Osteoblast (primary cell): ENCODE measurements around the gene PID1. TPM values are rescaled to one million over a fixed set of nuclear protein-coding genes. Genes with fewer than 3 reads are reported as not detected.

Experiments
- DNase-seq: peaks from one replicate; pipeline ENCODE4 v3.0.0; 2011; ENCODE audit warnings: low spot score, mixed read lengths; ENCODE audit not compliant: insufficient read length; ENCODE audit errors: missing footprints
- H2AFZ ChIP-seq: 2 replicates; pipeline ENCODE4 v1.6.0; 2011; ENCODE audit warnings: mild to moderate bottlenecking, low read length
- H3K27ac ChIP-seq: 2 replicates; pipeline ENCODE4 v1.5.1; 2011; ENCODE audit warnings: mild to moderate bottlenecking, low read depth, low read length, moderate library complexity
- H3K27me3 ChIP-seq: 2 replicates; pipeline ENCODE4 v1.6.0; 2012; ENCODE audit warnings: mild to moderate bottlenecking, control low read depth, inconsistent platforms, low read length, moderate library complexity; ENCODE audit not compliant: insufficient read depth
- H3K36me3 ChIP-seq: 2 replicates; pipeline ENCODE4 v1.5.1; 2011; ENCODE audit warnings: mild to moderate bottlenecking, low read length, control low read depth, moderate library complexity; ENCODE audit not compliant: insufficient read depth
- H3K4me1 ChIP-seq: 2 replicates; pipeline ENCODE4 v1.5.1; 2011; ENCODE audit warnings: mild to moderate bottlenecking, low read length, control low read depth, moderate library complexity; ENCODE audit not compliant: insufficient read depth
- H3K4me2 ChIP-seq: 2 replicates; pipeline ENCODE4 v1.6.0; 2011; ENCODE audit warnings: mild to moderate bottlenecking, low read length; ENCODE audit not compliant: insufficient read depth
- H3K4me3 ChIP-seq: fragments of 200-600 bp; sonication (generic); 3 replicates; pipeline ENCODE4 v1.5.1; 2012; ENCODE audit warnings: mild to moderate bottlenecking, low read length, inconsistent platforms; ENCODE audit not compliant: insufficient read depth
- H3K79me2 ChIP-seq: 2 replicates; pipeline ENCODE4 v1.6.0; 2012; ENCODE audit warnings: mild to moderate bottlenecking, low read length, control low read depth, inconsistent platforms; ENCODE audit not compliant: insufficient read depth
- H3K9me3 ChIP-seq: 2 replicates; pipeline ENCODE4 v1.5.1; 2011; ENCODE audit warnings: low read depth, low read length, control low read depth
- H4K20me1 ChIP-seq: 2 replicates; pipeline ENCODE4 v1.6.0; 2012; ENCODE audit warnings: mild to moderate bottlenecking, low read length, control low read depth; ENCODE audit not compliant: insufficient read depth
- total RNA-seq: library from RNA; depleted of rRNA; stranded (reverse); fragments of >200 nt; gene quantifications from 2 replicates; pipeline ENCODE4 v1.2.3, GENCODE V29; 2012
- TF ChIP-seq, protein P1 (sequence below): IDR thresholded peaks from 2 replicates; pipeline ENCODE4 v1.5.1; 2011; ENCODE audit warnings: mild to moderate bottlenecking, low read depth, low read length, moderate library complexity; ENCODE audit errors: extremely low read depth

PID1 gene
- total RNA-seq, 1 donor = 9.8 TPM

DNA sequence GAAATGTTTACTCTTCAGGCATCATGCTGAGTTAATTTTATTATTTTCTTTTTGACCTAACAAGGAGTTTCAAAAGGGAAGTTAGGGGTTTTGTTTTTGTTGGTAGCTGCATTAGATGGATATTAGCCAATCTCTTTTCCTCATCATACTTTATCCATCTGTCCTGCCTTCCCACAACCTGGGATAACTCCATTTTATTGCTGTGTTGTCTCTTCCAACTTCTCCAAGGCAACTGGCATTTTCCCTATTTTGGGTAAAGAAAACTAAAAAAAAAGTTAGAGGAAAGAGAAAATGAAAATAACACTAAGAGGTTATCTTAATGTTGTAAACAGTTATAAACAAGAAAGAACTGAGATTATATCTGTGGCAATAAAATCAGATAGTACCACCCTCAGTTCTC is 147.0 kb downstream of the PID1 start:
- H3K27me3 ChIP-seq = no peaks in the 10 kb centered on the region
- H3K9me3 ChIP-seq = no peaks in the 10 kb centered on the region
- no peaks in the 10 kb centered on the region for H3K79me2 ChIP-seq
- H3K4me1 ChIP-seq = no peaks in the 10 kb centered on the region
- no peak overlapping the region for H3K4me2 ChIP-seq
- DNase-seq = no peak
- H3K4me3 ChIP-seq = no peak overlapping the region
- H3K27ac ChIP-seq = no peak overlapping the region
- no peak overlapping the region for H2AFZ ChIP-seq
- no peaks in the 10 kb centered on the region for H4K20me1 ChIP-seq
- TF ChIP-seq, protein P1, sequence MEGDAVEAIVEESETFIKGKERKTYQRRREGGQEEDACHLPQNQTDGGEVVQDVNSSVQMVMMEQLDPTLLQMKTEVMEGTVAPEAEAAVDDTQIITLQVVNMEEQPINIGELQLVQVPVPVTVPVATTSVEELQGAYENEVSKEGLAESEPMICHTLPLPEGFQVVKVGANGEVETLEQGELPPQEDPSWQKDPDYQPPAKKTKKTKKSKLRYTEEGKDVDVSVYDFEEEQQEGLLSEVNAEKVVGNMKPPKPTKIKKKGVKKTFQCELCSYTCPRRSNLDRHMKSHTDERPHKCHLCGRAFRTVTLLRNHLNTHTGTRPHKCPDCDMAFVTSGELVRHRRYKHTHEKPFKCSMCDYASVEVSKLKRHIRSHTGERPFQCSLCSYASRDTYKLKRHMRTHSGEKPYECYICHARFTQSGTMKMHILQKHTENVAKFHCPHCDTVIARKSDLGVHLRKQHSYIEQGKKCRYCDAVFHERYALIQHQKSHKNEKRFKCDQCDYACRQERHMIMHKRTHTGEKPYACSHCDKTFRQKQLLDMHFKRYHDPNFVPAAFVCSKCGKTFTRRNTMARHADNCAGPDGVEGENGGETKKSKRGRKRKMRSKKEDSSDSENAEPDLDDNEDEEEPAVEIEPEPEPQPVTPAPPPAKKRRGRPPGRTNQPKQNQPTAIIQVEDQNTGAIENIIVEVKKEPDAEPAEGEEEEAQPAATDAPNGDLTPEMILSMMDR = no peak
- H3K36me3 ChIP-seq = no peaks in the 10 kb centered on the region

DNA sequence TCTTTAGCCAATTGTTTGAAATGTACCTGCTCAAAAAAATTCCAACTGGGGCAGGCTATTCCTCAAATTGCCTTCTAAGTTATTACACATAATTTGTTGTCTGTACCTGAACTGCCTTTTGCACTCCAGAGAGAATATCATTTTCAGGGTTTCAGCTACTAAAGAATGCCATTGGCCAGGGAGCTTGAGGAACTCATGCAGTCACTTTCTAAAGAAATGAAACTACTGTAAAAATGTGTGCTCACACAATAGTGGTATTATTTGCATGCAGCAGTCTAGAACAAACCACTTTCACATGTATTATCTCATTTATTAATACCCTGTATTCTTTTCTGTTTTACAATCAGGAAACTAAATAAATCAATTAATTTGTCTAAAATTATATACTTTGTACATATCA is 152.2 kb downstream of the PID1 start:
- no peak overlapping the region for H3K4me3 ChIP-seq
- H3K4me2 ChIP-seq = no peak overlapping the region
- no peaks in the 10 kb centered on the region for H3K9me3 ChIP-seq
- H3K27ac ChIP-seq = no peak overlapping the region
- H2AFZ ChIP-seq = no peak overlapping the region
- no peak for DNase-seq
- no peaks in the 10 kb centered on the region for H4K20me1 ChIP-seq
- H3K27me3 ChIP-seq = no peaks in the 10 kb centered on the region
- H3K36me3 ChIP-seq = no peaks in the 10 kb centered on the region
- TF ChIP-seq, protein P1 = no peak
- no peaks in the 10 kb centered on the region for H3K79me2 ChIP-seq
- H3K4me1 ChIP-seq = no peaks in the 10 kb centered on the region

DNA sequence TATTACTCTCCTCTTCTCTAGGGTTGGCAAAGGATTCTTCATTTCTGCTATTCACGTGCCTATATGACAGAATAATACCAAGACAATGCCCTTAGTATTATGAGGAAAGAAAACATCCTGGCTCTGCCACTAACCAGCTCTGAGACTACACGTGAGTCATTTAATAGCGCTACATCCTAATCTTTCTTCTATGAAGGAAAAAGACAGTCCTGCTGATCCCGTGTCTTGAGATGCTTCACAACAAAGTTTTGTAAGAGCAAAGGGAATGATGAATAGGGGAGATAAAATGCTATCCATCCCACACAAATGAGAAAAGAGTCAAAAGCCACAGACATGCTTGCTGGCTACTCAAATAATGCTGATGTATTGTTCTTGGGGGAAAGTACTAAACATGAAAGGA is 152.8 kb downstream of the PID1 start:
- Histone ChIP-seq H3K4me2 (no peak overlapping the region), H3K36me3 (no peaks in the 10 kb centered on the region), H3K4me1 (no peaks in the 10 kb centered on the region), H4K20me1 (no peaks in the 10 kb centered on the region), H2AFZ (no peak overlapping the region), H3K79me2 (no peaks in the 10 kb centered on the region), H3K9me3 (no peaks in the 10 kb centered on the region), H3K4me3 (no peak overlapping the region), H3K27ac (no peak overlapping the region), H3K27me3 (no peaks in the 10 kb centered on the region)
- no peak for DNase-seq
- TF ChIP-seq, protein P1 = no peak

DNA sequence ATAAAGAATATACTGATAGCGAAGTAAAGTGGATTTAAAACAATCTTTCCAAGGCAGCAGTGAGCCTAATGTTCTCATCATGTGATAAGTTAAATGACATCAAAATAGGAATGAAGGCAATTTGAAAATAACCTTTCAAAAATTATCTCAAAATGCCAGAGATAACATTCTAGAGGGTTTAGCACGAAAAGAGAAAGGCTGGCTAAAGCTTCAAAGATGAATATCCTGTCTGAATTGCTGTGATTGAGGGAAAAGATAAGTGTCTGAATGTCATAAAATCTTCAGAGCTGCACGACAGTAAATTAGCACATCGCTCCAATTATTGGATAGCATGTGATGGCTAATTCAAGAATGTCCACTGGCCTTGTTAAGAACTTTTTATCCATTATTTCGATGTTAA is 159.3 kb downstream of the PID1 start:
- Histone ChIP-seq H3K4me1 (no peaks in the 10 kb centered on the region), H3K4me2 (no peak overlapping the region), H4K20me1 (no peaks in the 10 kb centered on the region), H3K27ac (no peak overlapping the region), H3K79me2 (no peaks in the 10 kb centered on the region), H3K36me3 (no peaks in the 10 kb centered on the region), H3K9me3 (no peaks in the 10 kb centered on the region), H2AFZ (no peak overlapping the region), H3K27me3 (no peaks in the 10 kb centered on the region), H3K4me3 (no peak overlapping the region)
- TF ChIP-seq, protein P1 = no peak
- DNase-seq = no peak
